NT2/D1 (cell line): ENCODE measurements around the gene TTC21A.

Source experiments
- SUZ12 ChIP-seq: IDR thresholded peaks from 2 replicates; pipeline ENCODE4 v1.6.1; 2011; ENCODE audit not compliant: insufficient read length, insufficient read depth; ENCODE audit errors: extremely low read depth
- YY1 ChIP-seq: IDR thresholded peaks from 2 replicates; pipeline ENCODE4 v1.6.1; 2011; ENCODE audit not compliant: insufficient read length, insufficient read depth
- ZNF274 ChIP-seq: IDR thresholded peaks from 2 replicates; pipeline ENCODE4 v1.6.1; 2011; ENCODE audit warnings: mild to moderate bottlenecking, low read depth, low read length

- TF ChIP-seq YY1 (no peak), ZNF274 (no peak), SUZ12 (no peak)
Measured at GRCh38 chr3:39177708-39178332, 70.3 kb downstream of the TTC21A start.
